Medulla oblongata (tissue), 1 donor: ENCODE measurements around the gene ITPR3.
"Not testable (repeated sequence)": the region's sequence is repeated elsewhere in the genome, so short reads cannot be mapped to it uniquely, and the experiment has no call there.

Experiments used
- DNase-seq: peaks from one replicate; pipeline ENCODE4 v3.0.0-alpha.2; 2015; ENCODE audit errors: extremely low spot score

Gene ITPR3

DNA sequence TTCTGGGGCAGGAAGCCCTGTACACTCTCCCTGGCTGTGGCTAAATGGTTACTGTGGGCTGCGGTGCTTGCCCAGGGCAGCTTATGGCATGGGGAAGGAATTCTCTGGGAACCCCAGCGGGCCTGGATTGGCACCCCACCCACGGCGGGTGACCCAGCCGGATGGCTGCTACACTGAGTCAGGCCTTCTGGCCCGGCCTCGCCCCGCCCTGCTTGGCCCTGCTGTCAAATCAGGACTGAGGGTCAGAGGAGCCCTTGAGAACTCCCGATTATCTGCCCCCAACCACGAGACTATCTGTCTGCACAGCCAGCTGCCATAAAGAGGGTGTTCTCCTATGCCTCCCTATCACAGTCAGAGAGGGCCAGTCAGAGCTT is 7.3 kb upstream of the ITPR3 start:
- no peak for DNase-seq

DNA sequence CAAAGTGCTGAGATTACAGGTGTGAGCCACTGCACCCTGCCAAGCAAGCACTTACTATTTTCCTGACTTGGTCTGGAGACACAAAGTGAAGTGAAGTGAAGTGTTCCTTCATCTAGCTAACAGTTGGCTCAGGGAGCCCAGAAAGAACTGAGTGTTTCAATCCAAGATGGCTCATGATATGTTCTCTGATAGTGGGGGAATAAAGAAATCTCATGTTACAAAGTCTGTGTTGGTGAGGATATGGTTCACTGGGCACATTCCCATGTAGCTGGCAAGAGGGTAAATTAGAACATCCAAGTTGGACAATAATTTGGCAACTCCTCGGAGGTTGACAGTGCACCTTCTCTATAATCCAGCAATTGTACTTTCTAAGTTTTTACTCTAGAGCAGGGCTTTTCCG is 5.0 kb upstream of the ITPR3 start:
- DNase-seq = no peak

DNA sequence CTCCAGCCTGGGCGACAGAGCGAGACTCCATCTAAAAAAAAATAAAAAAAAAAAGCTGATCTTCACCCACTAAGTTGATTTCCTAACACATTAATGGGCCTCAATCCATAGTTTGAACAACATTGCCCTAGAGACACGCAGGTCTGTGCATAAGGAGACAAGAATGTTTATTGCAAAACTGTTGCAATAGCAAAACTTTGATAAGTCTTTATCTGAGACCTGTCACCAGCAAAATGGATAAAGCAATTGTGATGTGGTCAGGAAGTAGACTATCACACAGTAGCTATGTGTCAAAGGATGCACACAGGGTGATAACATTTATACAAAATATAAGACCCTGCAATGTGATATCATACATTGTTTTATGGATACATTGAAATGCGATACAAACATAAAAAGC is 4.2 kb upstream of the ITPR3 start:
- no peak for DNase-seq

DNA sequence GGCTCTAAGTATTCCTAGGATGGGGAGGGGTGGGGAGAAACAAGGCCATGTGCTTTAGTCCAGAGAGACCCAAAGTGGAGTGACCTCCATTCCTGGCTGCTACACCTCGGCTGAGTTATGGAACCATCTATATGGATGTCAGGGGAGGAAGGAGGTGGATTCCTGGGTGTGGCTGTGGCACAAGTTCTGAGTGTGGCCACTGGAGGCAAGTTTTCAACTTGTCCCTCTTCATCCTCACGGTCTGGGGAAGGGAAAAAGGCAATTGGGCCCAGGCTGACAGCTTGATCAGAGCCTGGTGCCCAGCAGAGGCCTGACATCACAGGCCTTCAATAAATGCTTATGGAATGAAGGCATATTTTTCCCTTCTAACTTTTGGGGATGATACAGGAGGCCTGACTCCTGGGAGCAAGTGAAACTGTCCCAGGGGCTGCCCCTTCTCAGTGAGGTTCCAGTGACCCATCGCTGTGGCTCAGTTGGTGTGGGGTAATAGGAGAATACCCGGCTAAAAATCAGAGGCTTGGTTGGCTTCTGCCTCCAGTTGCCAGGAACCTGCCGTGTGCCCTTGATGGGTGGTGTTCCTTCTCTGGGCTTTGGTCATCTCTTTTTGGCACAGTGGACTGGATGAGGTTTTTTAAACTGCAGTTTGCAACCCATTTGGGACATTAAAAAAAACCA is 1.8 kb upstream of the ITPR3 start:
- no peak for DNase-seq

DNA sequence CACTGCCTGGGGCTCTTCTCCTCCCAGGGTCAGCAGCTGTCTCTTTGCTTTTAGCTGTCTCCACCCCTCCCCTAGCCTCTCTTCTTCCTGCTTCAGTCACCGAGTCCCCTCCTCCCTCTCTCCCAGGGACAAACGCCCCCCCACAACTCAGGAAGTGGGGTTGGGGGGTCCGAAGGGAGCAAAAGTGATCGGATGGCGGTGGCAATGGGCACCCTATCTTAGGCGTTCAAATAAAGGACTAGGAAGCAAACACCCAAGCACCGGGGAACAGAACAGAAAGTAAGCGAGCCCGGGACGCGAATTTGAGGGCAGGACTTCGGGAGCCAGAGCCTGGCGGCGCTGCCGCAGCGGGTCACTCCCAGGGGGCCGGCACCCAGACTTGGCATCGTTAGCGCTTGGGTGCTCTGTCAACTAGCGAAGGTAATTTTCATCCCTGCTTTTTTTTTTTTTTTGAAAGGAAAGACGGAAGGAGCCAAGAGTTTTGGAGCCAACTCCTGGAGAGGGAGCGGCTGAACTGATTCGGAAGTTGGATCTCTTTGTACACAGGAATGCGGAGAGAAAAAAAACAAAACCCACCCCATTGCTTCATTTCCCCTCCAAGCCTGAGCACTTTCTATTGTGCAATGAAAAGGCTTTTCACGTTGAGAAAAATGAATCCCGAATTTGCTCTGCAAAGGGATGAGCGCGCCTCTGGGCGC is 815 bp upstream of the ITPR3 start:
- DNase-seq = no peak

DNA sequence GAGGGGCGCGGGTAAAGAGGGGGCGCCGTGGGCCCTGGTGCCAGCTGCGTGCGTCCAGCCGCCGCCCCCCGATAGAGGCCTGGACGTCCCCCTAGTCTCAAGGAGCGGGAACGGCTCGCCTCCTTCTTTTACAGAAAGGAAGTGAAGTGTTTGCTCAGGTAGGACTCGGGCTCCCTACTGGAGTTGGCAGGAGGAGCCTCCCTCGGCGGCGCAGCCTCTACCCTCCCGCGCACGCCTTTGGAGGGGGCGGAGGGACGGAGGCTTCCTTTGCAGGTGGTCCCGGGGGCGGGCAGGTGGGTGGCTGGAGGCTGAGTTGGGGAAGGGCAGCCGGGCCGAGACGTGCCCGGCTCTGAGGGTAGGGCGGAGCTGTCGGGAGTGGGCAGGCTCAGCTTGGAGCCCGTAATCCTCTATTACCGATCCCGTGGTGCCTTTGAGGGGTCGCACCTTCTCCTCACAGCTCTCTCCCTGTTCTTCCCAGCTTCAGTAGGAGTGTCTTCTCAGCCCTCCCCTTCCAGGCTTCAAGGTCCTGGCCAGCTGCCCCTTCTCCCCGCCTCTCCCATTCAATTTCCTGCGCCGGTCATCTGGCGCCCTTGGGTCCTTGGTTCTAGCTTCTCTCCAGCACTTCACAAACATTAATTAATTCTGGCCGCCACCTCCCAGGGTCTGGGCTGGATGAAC is 728 bp downstream of the ITPR3 start:
- no peak for DNase-seq

- DNase-seq = no peak
These were observed 1.6 kb downstream of the ITPR3 start for GRCh38 chr6:33622456-33623431.

DNA sequence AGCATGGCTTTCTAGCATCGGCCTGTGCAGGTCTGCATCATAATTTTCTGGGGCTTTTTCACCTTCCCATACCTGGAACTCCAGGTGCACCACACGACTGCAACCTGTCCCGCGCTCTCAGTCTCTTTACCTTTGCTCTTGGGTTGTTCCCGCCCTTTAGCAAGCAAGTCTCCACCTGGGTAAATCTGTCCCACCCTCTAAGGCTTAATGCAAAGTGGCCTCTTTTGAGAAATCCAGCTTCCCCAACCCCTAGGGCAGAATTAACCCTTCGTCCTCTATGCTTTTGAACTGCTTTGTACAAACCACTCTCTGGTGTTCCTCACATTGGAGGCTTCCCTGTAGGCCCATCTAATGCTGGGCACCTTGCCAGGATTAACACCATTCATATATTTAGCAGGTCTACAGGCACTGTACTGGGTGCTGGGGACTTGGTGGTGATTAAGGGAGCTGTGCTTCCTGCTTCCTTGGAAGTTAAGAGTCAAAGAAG is 2.8 kb downstream of the ITPR3 start:
- no peak for DNase-seq

DNA sequence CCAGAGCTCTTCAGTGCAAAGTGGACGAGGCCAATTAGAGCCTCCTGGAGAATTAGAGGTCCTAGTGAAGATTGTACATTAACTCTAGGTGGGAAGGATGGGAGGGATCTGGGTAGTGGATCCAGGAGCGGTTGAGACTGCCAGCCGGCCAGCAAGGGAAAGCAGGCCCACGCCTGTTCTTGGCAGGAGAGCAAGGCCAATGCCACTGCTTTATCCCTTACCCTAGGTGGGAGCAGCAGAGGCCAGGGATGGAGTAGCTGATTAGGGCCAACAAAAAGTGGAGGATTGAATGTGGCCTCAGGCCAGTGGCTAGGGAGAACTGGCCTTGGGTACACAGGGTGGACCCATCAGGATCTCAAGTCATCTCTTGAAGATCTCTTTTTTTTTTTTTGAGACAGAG is 3.7 kb downstream of the ITPR3 start:
- no peak for DNase-seq

DNA sequence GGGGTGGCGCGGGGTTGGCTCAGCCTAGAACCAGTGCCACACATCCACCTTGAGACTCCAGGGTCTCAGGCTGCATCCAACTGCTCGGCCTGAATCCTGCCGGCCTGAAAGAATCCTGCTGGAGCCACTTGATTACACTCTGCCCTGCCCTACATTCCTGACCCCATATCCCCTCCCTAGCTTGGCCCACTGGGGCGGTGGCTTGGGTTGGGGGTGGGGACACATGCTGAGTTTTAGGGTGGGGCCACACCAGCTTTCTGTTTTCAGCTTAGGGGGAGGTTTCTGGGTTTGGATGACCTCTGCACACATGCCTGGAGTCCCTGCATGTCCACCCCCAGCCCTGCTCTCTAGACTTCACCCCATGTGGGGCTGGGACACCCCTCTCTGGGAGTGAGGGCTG is 6.8 kb downstream of the ITPR3 start:
- DNase-seq = no peak

- DNase-seq = no peak
These were observed 7.4 kb downstream of the ITPR3 start for GRCh38 chr6:33628401-33628964.

DNA sequence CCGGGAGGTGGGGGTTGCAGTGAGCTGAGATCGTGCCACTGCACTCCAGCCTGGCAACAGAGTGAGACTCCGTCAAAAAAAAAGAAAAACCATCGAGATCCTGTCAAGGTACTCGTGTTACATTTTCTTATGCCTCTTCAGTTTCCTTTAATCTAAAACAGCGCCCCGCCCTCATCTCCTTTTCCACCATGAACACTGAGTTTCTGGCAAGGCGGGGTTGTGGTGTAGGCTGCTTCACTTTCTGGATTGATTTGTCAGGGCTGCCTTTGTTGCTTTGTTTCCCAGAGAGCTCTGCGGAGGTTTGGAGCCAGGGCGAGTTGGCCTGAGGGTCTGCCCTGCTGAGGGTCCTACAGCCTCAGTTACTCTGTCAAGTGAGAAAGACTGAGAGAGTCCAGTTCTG is 8.9 kb downstream of the ITPR3 start:
- no peak for DNase-seq

DNA sequence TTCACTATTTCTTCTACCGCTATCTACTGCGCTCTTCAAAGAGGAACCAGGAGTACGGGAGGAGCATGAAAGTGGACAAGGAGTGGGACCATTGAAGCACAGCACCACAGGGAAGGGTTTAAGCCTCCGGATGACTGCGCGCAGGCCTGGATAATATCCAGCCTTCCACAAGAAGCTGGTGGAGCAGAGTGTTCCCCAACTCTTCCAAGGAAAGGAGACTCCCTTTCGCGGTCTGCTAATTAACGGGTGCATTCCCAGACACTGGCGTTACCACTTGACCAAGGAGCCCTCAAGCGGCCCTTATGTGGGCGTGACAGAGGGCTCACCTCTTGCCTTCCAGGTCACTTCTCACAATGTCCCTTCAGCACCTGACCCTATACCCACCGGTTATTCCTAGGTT is 10.4 kb downstream of the ITPR3 start:
- DNase-seq = not testable (repeated sequence)

DNA sequence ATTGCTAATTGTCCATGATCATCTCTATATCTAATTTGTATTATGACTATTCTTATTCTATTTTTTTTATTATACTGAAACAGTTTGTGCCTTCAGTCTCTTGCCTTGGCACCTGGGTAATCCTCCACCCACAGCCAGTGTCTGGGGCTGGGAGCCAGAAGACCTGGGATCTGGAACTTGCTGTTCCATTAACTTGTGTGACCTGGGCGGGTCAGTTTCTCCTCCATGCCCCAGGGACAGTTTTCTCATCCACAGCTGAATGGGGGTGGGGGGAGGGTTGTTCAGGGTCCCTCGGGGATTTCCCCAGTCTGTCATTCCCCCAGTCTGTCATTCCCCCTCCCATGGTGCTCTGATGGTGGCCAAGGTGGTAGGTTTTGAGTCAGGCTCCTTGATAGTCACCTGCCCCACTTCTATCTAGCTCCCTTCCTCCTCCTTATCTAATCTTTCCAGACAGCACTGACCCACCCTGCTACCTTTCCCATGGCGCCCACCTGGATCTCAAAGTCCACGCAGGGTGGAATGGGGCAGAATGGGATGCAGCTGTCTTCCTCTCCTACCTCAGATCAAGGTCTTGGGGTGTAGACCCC is 10.9 kb downstream of the ITPR3 start:
- DNase-seq = no peak

- DNase-seq = peak; percentile 49
These were observed 11.5 kb downstream of the ITPR3 start for GRCh38 chr6:33632558-33633039.

DNA sequence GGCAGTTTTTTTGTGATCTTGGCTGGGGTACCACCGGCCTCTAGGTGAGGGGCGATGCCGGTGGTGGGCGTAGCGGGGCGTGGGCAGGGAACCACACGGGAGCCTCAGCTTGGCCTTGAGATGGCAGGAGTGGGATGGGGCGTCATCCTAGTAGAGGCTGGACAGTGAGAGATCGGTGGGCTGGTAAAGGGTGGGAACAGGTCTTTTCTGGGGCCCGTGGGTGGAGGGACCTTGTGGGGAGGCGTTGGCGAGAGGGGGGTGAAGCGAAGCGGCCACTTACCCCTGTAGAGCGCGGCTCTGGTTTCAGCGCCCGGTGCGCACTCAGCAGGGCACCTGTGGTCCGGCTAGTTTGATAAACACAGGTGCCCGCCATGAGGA is 12.0 kb downstream of the ITPR3 start:
- DNase-seq = no peak

GRCh38 chr6:33633462-33634158 is 12.5 kb downstream of the ITPR3 start:
- peak; percentile 31 for DNase-seq

- no peak for DNase-seq
These were observed 13.1 kb downstream of the ITPR3 start for GRCh38 chr6:33634161-33634727.

DNA sequence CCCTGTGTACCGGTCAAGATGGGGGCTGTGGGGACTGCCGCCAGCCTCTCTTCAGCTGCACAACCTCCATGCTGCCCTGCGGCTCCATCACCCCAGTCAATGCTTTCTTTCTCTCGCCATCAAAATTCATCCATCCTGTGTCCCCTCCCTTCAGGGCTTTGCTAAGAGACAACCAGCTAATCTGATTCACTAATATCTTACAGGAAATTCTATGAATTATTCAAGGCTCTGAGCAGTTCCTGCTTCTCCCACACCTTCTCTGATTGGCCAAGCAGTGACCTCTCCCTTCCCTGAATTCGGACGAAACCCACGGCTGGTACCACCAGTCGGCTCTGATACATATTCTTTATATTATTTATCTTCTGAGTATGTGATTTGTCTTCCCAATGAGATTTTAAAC is 13.8 kb downstream of the ITPR3 start:
- DNase-seq = no peak

DNA sequence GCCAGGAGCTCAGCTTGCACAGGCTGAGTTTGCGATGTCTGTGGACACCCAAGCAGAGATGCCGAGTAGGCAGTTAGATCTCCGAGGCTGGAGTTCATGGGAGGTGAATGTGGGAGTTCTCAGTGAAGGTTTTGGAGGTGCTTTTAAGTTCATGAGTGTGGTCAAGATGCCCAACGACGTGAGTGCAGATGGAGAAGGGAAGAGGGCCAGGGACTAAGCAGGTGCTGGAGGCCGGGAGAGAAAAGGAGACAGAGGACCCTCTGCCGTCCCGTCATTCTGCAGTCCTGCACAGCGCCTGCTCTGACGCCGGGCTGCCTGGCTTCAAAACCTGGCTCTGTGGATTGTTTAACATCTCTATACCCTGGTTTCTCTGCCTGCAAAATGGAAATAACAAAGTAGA is 15.5 kb downstream of the ITPR3 start:
- no peak for DNase-seq
